Right hindlimb (tissue), 1 donor: Measurements from ENCODE around the gene ACTR10.

Experiments
- DNase-seq: peaks from one replicate; pipeline ENCODE4 v3.0.0-alpha.2; 2018

The ACTR10 gene

GRCh38 chr14:58199726-58200479 is at the start of gene ACTR10:
TSS of gene ACTR10 (plus strand) at chr14:58200149. CDS start at chr14:58200218, 69 bp downstream.
- DNase-seq: peak; percentile 90

- DNase-seq: no peak
Measured at GRCh38 chr14:58150243-58150805, 49.6 kb upstream of the ACTR10 start.

- DNase-seq: peak; percentile 35
Measured at GRCh38 chr14:58151133-58152013, 48.6 kb upstream of the ACTR10 start.

- DNase-seq: peak; percentile 90
Measured at GRCh38 chr14:58152014-58152857, 47.7 kb upstream of the ACTR10 start, which contains the start of gene ARMH4. TSS of gene ARMH4 (minus strand) at chr14:58152213. CDS start at chr14:58139358, 12,855 bp downstream.

- no peak for DNase-seq
Measured at GRCh38 chr14:58160561-58160960, 39.4 kb upstream of the ACTR10 start.

GRCh38 chr14:58166005-58166983 is 33.7 kb upstream of the ACTR10 start:
- peak; percentile 86 for DNase-seq

GRCh38 chr14:58167057-58167456 is 32.9 kb upstream of the ACTR10 start:
- no peak for DNase-seq

GRCh38 chr14:58167891-58168290 is 32.1 kb upstream of the ACTR10 start:
- DNase-seq: no peak

GRCh38 chr14:58171090-58171489 is 28.9 kb upstream of the ACTR10 start:
- DNase-seq: peak; percentile 64

- no peak for DNase-seq
Measured at GRCh38 chr14:58177125-58177524, 22.8 kb upstream of the ACTR10 start.

GRCh38 chr14:58189176-58189575 is 10.8 kb upstream of the ACTR10 start:
- no peak for DNase-seq

GRCh38 chr14:58191763-58192601 is 8.0 kb upstream of the ACTR10 start:
- no peak for DNase-seq

- no peak for DNase-seq
Measured at GRCh38 chr14:58193542-58193941, 6.4 kb upstream of the ACTR10 start.

- no peak for DNase-seq
Measured at GRCh38 chr14:58196198-58196597, 3.8 kb upstream of the ACTR10 start.

GRCh38 chr14:58198086-58198485 is 1.9 kb upstream of the ACTR10 start:
- no peak for DNase-seq

GRCh38 chr14:58200480-58200841 is 512 bp downstream of the ACTR10 start:
- DNase-seq: no peak

GRCh38 chr14:58200846-58201245 is 897 bp downstream of the ACTR10 start:
- no peak for DNase-seq

GRCh38 chr14:58213176-58213575 is 13.2 kb downstream of the ACTR10 start:
- no peak for DNase-seq

- no peak for DNase-seq
Measured at GRCh38 chr14:58215191-58215914, 15.4 kb downstream of the ACTR10 start.

- DNase-seq: no peak
Measured at GRCh38 chr14:58216544-58216943, 16.6 kb downstream of the ACTR10 start.
